Transverse colon (tissue), 4 donors: ENCODE data around the gene UTF1. TPM values are rescaled to one million over a fixed set of nuclear protein-coding genes. Genes with fewer than 3 reads are reported as not detected.

Experiments used
- DNase-seq: peaks from one replicate; pipeline ENCODE4 v3.0.0-alpha.2; 2019
- H3K27ac ChIP-seq, 4 donors: fragments of 200-600 bp; sonication (generic); 2 replicates each; pipeline ENCODE4 v1.5.1; 2016 to 2018; ENCODE audit warnings: inconsistent platforms in 4 of 4
- H3K27me3 ChIP-seq: fragments of 200-600 bp; sonication (generic); 2 replicates; pipeline ENCODE4 v1.5.1; 2017; ENCODE audit warnings: inconsistent platforms
- H3K36me3 ChIP-seq, 4 donors: fragments of 200-600 bp; sonication (generic); 2 replicates each; pipeline ENCODE4 v1.5.1; 2017 to 2019; ENCODE audit warnings: inconsistent platforms in 4 of 4
- H3K4me1 ChIP-seq, 4 donors: fragments of 200-600 bp; sonication (generic); 2 replicates each; pipeline ENCODE4 v1.5.1; 2017 to 2020; ENCODE audit warnings: inconsistent platforms in 4 of 4
- H3K4me3 ChIP-seq, 4 donors: fragments of 200-600 bp; sonication (generic); 1 replicate in 1 of 4; 2 replicates in 3 of 4; pipeline versions ENCODE4 v1.5.1 to v1.6.1; 2017 to 2019; ENCODE audit warnings: inconsistent platforms in 4 of 4
- H3K9me3 ChIP-seq, 2 donors: fragments of 200-600 bp; sonication (generic); 2 replicates each; pipeline ENCODE4 v1.5.1; 2017 to 2019; ENCODE audit warnings: inconsistent platforms in 2 of 2
- EP300 ChIP-seq: sonication (generic); formaldehyde crosslinking; IDR thresholded peaks from one replicate; pipeline ENCODE4 v1.6.1; 2017; ENCODE audit warnings: antibody characterized with exemption, low read depth
- POLR2A ChIP-seq: fragments of 450-650 bp; IDR thresholded peaks from one replicate; pipeline ENCODE4 v1.6.1; 2016; ENCODE audit warnings: antibody characterized with exemption, mild to moderate bottlenecking, moderate library complexity
- POLR2AphosphoS5 ChIP-seq, 3 donors: sonication (generic); formaldehyde crosslinking; IDR thresholded peaks; one replicate each; pipeline ENCODE4 v1.6.1; 2016; ENCODE audit warnings: antibody characterized with exemption in 3 of 3
- WGBS, 2 donors: methylation state at CpG; one replicate each; pipeline ENCODE4 v1.1.5; 2018; ENCODE audit warnings: low coverage in 1 of 2; 5-methylcytosine and 5-hydroxymethylcytosine counted together
- in situ Hi-C, 4 donors: fragments of 200-750 bp; cut with MboI; loops; one replicate each; pipeline versions ENCODE4 v1.15.0 to v1.15.1; 2017; ENCODE audit warnings: low sequenced_read_pairs in 3 of 4, low pct_ligation_motif_present in 1 of 4, low pct_unique_long_range_greater_than_20kb in 1 of 4
- intact Hi-C: fragments of 100-400 bp; cut with DNase I; formaldehyde crosslinking; loops from one replicate; pipeline ENCODE4 v1.15.1; 2023; ENCODE audit warnings: low total_unique reads
- total RNA-seq, 4 donors: library from RNA; depleted of rRNA; stranded (reverse); fragments of >200 nt; gene quantifications; one replicate each; pipeline ENCODE4 v1.1.0, GENCODE V29; 2016
- TF ChIP-seq, protein P1 (sequence below), 5 experiments: fragments of 200-600 bp in 3 of 5; fragments of 450-650 bp in 2 of 5; sonication (generic) in 3 of 5; IDR thresholded peaks; 1 replicate in 2 of 5; 2 replicates in 3 of 5; pipeline ENCODE4 v1.5.1; 2016 to 2017; ENCODE audit warnings: antibody characterized with exemption in 5 of 5, inconsistent platforms in 3 of 5, mild to moderate bottlenecking in 2 of 5, moderate library complexity in 1 of 5

The UTF1 gene
- total RNA-seq, 4 donors from 2014 or later, result not detected

DNA sequence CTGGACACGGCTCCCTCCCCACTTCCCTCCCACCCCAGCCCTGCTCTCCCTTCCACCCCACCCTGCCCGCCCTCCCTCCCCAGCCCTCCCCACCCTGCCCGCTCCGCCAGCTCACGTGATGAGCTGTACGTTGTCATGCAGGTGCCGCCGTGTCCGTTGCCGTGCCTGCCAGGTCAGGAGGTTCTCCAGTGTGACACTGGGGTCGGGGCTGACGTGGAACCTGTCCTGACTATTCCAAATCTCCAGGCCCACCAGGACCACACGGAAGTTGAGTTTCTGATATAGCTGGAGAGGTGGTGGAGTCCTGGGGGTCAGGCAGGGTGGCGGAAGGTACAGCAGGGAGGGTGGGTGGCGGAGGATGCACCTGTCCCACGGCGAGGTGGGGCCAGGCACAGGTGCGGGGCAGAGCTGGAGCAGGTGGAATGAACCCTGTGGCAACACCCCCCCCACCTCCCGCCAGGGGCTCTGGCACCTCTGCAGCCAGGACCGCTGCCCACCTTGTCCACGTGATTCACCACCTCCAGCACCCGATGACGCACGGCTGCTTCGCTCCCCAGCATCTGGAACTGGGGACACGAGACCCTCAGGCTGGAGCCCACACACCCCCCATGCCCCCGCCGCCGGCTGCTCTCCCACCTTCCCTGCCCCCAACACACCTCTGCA lies 42.4 kb downstream of the UTF1 start:
- intact Hi-C loops, result no loop called here
- no peak overlapping the region for H3K27ac ChIP-seq
- H3K27me3 ChIP-seq, result peaks cover 29% of the 10 kb centered on the region
- H3K36me3 ChIP-seq, result no peaks in the 10 kb centered on the region
- H3K9me3 ChIP-seq, result no peaks in the 10 kb centered on the region
- H3K4me1 ChIP-seq, result peaks cover 0 to 15% (median 9%) of the 10 kb centered on the region in 4 donors
- no peak overlapping the region for H3K4me3 ChIP-seq
- in situ Hi-C loops, result no loop called here
- 50 to 79% methylated on average over 2 to 28 of the region's 29 CpGs for WGBS, 2 donors
- DNase-seq, result no peak
- TF ChIP-seq, protein P1, sequence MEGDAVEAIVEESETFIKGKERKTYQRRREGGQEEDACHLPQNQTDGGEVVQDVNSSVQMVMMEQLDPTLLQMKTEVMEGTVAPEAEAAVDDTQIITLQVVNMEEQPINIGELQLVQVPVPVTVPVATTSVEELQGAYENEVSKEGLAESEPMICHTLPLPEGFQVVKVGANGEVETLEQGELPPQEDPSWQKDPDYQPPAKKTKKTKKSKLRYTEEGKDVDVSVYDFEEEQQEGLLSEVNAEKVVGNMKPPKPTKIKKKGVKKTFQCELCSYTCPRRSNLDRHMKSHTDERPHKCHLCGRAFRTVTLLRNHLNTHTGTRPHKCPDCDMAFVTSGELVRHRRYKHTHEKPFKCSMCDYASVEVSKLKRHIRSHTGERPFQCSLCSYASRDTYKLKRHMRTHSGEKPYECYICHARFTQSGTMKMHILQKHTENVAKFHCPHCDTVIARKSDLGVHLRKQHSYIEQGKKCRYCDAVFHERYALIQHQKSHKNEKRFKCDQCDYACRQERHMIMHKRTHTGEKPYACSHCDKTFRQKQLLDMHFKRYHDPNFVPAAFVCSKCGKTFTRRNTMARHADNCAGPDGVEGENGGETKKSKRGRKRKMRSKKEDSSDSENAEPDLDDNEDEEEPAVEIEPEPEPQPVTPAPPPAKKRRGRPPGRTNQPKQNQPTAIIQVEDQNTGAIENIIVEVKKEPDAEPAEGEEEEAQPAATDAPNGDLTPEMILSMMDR (IDR thresholded peaks at IDR 0.05), result no peak
- TF ChIP-seq POLR2AphosphoS5 (IDR thresholded peaks at IDR 0.05) (no peak), EP300 (no peak), POLR2A (no peak)

- in situ Hi-C loops, result no loop called here
- WGBS, 2 donors, result 90% methylated on average over 23 of the region's 25 CpGs; no CpG with 5 or more reads in 1 of the 2 donors
These were observed 43.0 kb downstream of the UTF1 start for GRCh38 chr10:133272964-133273420.

GRCh38 chr10:133273534-133274143 lies 43.6 kb downstream of the UTF1 start:
- H3K4me1 ChIP-seq, result peaks cover 0 to 21% (median 15%) of the 10 kb centered on the region in 4 donors
- no peaks in the 10 kb centered on the region for H3K9me3 ChIP-seq
- 48% methylated on average over 17 of the region's 28 CpGs; no CpG with 5 or more reads in 1 of the 2 donors for WGBS, 2 donors
- H3K27ac ChIP-seq, result no peak overlapping the region
- in situ Hi-C loops (no loop called here), intact Hi-C loops (no loop called here)
- TF ChIP-seq, protein P1 (IDR thresholded peaks at IDR 0.05), result no peak
- no peak for TF ChIP-seq EP300
- TF ChIP-seq POLR2A, result no peak
- no peak for TF ChIP-seq POLR2AphosphoS5 (IDR thresholded peaks at IDR 0.05)
- DNase-seq, result no peak
- no peaks in the 10 kb centered on the region for H3K36me3 ChIP-seq
- H3K4me3 ChIP-seq, result no peak overlapping the region
- H3K27me3 ChIP-seq, result peaks cover 29% of the 10 kb centered on the region

More at GRCh38 chr10:133272964-133273420, 43.0 kb downstream of the UTF1 start:
- Histone ChIP-seq H3K4me1 (peaks cover 0 to 21% (median 10%) of the 10 kb centered on the region in 4 donors), H3K4me3 (no peak overlapping the region), H3K9me3 (no peaks in the 10 kb centered on the region), H3K27me3 (peaks cover 29% of the 10 kb centered on the region), H3K36me3 (no peaks in the 10 kb centered on the region), H3K27ac (no peak overlapping the region)
- intact Hi-C loops, result no loop called here
- no peak for TF ChIP-seq POLR2AphosphoS5 (IDR thresholded peaks at IDR 0.05)
- TF ChIP-seq POLR2A, result no peak
- TF ChIP-seq EP300, result no peak
- TF ChIP-seq, protein P1 (IDR thresholded peaks at IDR 0.05), result no peak
- DNase-seq, result no peak
